Measurements from ENCODE around the gene PNKD.

Gene PNKD

GRCh38 chr2:218344755-218345417 lies 74.6 kb downstream of the PNKD start:
- no peaks in the 10 kb centered on the region for H3K4me1 Mint-ChIP-seq
- no peak overlapping the region for H3K4me3 Mint-ChIP-seq
- H3K27me3 Mint-ChIP-seq, result no peaks in the 10 kb centered on the region
- ATAC-seq, result no peak
- no peak for DNase-seq
- peaks cover 0 to 5% of the 10 kb centered on the region in 2 donors for H3K9me3 Mint-ChIP-seq
- no peak overlapping the region for H3K27ac Mint-ChIP-seq

- peaks cover 0 to 5% of the 10 kb centered on the region in 2 donors for H3K9me3 Mint-ChIP-seq
- H3K4me3 Mint-ChIP-seq, result no peak overlapping the region
- peak overlapping the region in 1 of 2 donors; percentile 81 for H3K27ac Mint-ChIP-seq
- no peaks in the 10 kb centered on the region for H3K27me3 Mint-ChIP-seq
- no peak for DNase-seq
- ATAC-seq, result no peak
- no peaks in the 10 kb centered on the region for H3K4me1 Mint-ChIP-seq
Observed at GRCh38 chr2:218345491-218346236, 75.3 kb downstream of the PNKD start.

- Mint-ChIP-seq H3K4me1 (no peaks in the 10 kb centered on the region), H3K27me3 (no peaks in the 10 kb centered on the region), H3K9me3 (peaks cover 8 to 11% of the 10 kb centered on the region in 2 donors), H3K27ac (no peak overlapping the region), H3K4me3 (no peak overlapping the region)
- DNase-seq (no peak), ATAC-seq (no peak)
Observed at GRCh38 chr2:218347172-218347571, 76.9 kb downstream of the PNKD start.

- no peak overlapping the region for H3K27ac Mint-ChIP-seq
- H3K4me1 Mint-ChIP-seq, result peaks cover 6% of the 10 kb centered on the region
- no peaks in the 10 kb centered on the region for H3K27me3 Mint-ChIP-seq
- peaks cover 9 to 20% of the 10 kb centered on the region in 2 donors for H3K9me3 Mint-ChIP-seq
- H3K4me3 Mint-ChIP-seq, result no peak overlapping the region
- DNase-seq, result no peak
- no peak for ATAC-seq
Observed at GRCh38 chr2:218354045-218354444, 83.7 kb downstream of the PNKD start.

- DNase-seq (no peak), ATAC-seq (no peak)
- Mint-ChIP-seq H3K4me3 (no peak overlapping the region), H3K27ac (no peak overlapping the region), H3K27me3 (no peaks in the 10 kb centered on the region), H3K4me1 (peaks cover 6% of the 10 kb centered on the region), H3K9me3 (peaks cover 9 to 15% of the 10 kb centered on the region in 2 donors)
Observed at GRCh38 chr2:218354850-218355443, 84.6 kb downstream of the PNKD start.

GRCh38 chr2:218357236-218358177 lies 87.2 kb downstream of the PNKD start:
- DNase-seq (no peak), ATAC-seq (peak; percentile 26)
- peaks cover 6% of the 10 kb centered on the region for H3K4me1 Mint-ChIP-seq
- no peak overlapping the region for H3K4me3 Mint-ChIP-seq
- no peaks in the 10 kb centered on the region for H3K27me3 Mint-ChIP-seq
- H3K9me3 Mint-ChIP-seq, result peaks cover 0 to 5% of the 10 kb centered on the region in 2 donors
- H3K27ac Mint-ChIP-seq, result no peak overlapping the region

GRCh38 chr2:218360453-218360852 lies 90.1 kb downstream of the PNKD start:
- DNase-seq (no peak), ATAC-seq (no peak)
- Mint-ChIP-seq H3K27me3 (no peaks in the 10 kb centered on the region), H3K27ac (no peak overlapping the region), H3K9me3 (no peaks in the 10 kb centered on the region), H3K4me3 (no peak overlapping the region), H3K4me1 (peaks cover 6% of the 10 kb centered on the region)

GRCh38 chr2:218362606-218363005 lies 92.3 kb downstream of the PNKD start:
- Mint-ChIP-seq H3K27ac (no peak overlapping the region), H3K9me3 (peaks cover 0 to 6% of the 10 kb centered on the region in 2 donors), H3K4me1 (peaks cover 7% of the 10 kb centered on the region), H3K27me3 (no peaks in the 10 kb centered on the region), H3K4me3 (no peak overlapping the region)
- DNase-seq (no peak), ATAC-seq (no peak)

GRCh38 chr2:218363736-218364135 lies 93.4 kb downstream of the PNKD start:
- no peaks in the 10 kb centered on the region for H3K27me3 Mint-ChIP-seq
- H3K9me3 Mint-ChIP-seq, result peaks cover 0 to 6% of the 10 kb centered on the region in 2 donors
- peak overlapping the region in 1 of 2 donors; percentile 93 for H3K27ac Mint-ChIP-seq

GRCh38 chr2:218364196-218364595 lies 93.9 kb downstream of the PNKD start:
- Mint-ChIP-seq H3K4me1 (peaks cover 12% of the 10 kb centered on the region), H3K27ac (no peak overlapping the region), H3K27me3 (no peaks in the 10 kb centered on the region), H3K9me3 (peaks cover 0 to 6% of the 10 kb centered on the region in 2 donors), H3K4me3 (no peak overlapping the region)
- no peak for ATAC-seq
- DNase-seq, result no peak

More at GRCh38 chr2:218363736-218364135, 93.4 kb downstream of the PNKD start:
- peaks cover 12% of the 10 kb centered on the region for H3K4me1 Mint-ChIP-seq
- no peak for ATAC-seq
- no peak overlapping the region for H3K4me3 Mint-ChIP-seq
- no peak for DNase-seq

GRCh38 chr2:218366621-218367414 lies 96.5 kb downstream of the PNKD start:
- DNase-seq (no peak), ATAC-seq (no peak)
- H3K9me3 Mint-ChIP-seq, result peaks cover 0 to 6% of the 10 kb centered on the region in 2 donors
- H3K4me3 Mint-ChIP-seq, result peak overlapping the region; percentile 81 to 87
- peaks cover 26% of the 10 kb centered on the region for H3K4me1 Mint-ChIP-seq
- no peaks in the 10 kb centered on the region for H3K27me3 Mint-ChIP-seq
- peak overlapping the region in 1 of 2 donors; percentile 13 for H3K27ac Mint-ChIP-seq

GRCh38 chr2:218367415-218368149 lies 97.3 kb downstream of the PNKD start:
- H3K27me3 Mint-ChIP-seq, result no peaks in the 10 kb centered on the region
- peaks cover 0 to 6% of the 10 kb centered on the region in 2 donors for H3K9me3 Mint-ChIP-seq
- ATAC-seq, result peak; percentile 95
- peak overlapping the region; percentile 81 to 87 for H3K4me3 Mint-ChIP-seq
- peak; percentile 69 to 80 for DNase-seq
- H3K4me1 Mint-ChIP-seq, result peaks cover 26% of the 10 kb centered on the region
- peak overlapping the region; percentile 80 to 91 for H3K27ac Mint-ChIP-seq

GRCh38 chr2:218368150-218368528 lies 97.8 kb downstream of the PNKD start:
- Mint-ChIP-seq H3K27me3 (no peaks in the 10 kb centered on the region), H3K27ac (peak overlapping the region in 1 of 2 donors; percentile 80), H3K9me3 (peaks cover 0 to 6% of the 10 kb centered on the region in 2 donors), H3K4me3 (peak overlapping the region; percentile 81 to 87), H3K4me1 (peaks cover 26% of the 10 kb centered on the region)
- no peak for ATAC-seq
- DNase-seq, result no peak

- no peak for DNase-seq
- H3K9me3 Mint-ChIP-seq, result peaks cover 0 to 6% of the 10 kb centered on the region in 2 donors
- no peaks in the 10 kb centered on the region for H3K27me3 Mint-ChIP-seq
- no peak overlapping the region for H3K27ac Mint-ChIP-seq
- H3K4me3 Mint-ChIP-seq, result peak overlapping the region; percentile 81 to 87
- no peak for ATAC-seq
- H3K4me1 Mint-ChIP-seq, result peaks cover 26% of the 10 kb centered on the region
Observed at GRCh38 chr2:218368621-218369153, 98.4 kb downstream of the PNKD start.

Measured in stimulated activated naive CD8-positive, alpha-beta T cell treated with anti-CD3 and anti-CD28 coated beads, Interleukin-15, amount 100 ng/mL, for 72 hours (primary cell).